ENCODE results near the gene NFKB1.

DNA sequence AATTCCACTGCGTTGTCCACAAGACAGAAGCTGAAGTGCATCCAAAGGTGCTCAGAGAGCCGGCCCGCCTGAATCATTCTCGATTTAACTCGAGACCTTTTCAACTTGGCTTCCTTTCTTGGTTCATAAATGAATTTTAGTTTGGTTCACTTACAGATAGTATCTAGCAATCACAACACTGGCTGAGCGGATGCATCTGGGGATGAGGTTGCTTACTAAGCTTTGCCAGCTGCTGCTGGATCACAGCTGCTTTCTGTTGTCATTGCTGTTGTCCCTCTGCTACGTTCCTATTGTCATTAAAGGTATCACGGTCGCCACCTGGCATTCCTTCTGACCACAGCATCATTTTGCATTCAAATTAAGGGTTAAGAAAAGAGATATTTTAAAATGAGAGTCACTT is 115.5 kb downstream of the NFKB1 start:
- TF ChIP-seq, protein P1, sequence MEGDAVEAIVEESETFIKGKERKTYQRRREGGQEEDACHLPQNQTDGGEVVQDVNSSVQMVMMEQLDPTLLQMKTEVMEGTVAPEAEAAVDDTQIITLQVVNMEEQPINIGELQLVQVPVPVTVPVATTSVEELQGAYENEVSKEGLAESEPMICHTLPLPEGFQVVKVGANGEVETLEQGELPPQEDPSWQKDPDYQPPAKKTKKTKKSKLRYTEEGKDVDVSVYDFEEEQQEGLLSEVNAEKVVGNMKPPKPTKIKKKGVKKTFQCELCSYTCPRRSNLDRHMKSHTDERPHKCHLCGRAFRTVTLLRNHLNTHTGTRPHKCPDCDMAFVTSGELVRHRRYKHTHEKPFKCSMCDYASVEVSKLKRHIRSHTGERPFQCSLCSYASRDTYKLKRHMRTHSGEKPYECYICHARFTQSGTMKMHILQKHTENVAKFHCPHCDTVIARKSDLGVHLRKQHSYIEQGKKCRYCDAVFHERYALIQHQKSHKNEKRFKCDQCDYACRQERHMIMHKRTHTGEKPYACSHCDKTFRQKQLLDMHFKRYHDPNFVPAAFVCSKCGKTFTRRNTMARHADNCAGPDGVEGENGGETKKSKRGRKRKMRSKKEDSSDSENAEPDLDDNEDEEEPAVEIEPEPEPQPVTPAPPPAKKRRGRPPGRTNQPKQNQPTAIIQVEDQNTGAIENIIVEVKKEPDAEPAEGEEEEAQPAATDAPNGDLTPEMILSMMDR (IDR thresholded peaks at IDR 0.05 in 4 of 5, conservative IDR thresholded peaks at IDR 0.05 in 1 of 5) = no peak
- no peak for TF ChIP-seq POLR2A (IDR thresholded peaks at IDR 0.05)
